Globus pallidus (tissue), 1 donor: ENCODE measurements around the gene TMEM121.

Source experiments
- DNase-seq: peaks from one replicate; pipeline ENCODE4 v3.0.0-alpha.2; 2015; ENCODE audit warnings: low spot score

Gene TMEM121

DNA sequence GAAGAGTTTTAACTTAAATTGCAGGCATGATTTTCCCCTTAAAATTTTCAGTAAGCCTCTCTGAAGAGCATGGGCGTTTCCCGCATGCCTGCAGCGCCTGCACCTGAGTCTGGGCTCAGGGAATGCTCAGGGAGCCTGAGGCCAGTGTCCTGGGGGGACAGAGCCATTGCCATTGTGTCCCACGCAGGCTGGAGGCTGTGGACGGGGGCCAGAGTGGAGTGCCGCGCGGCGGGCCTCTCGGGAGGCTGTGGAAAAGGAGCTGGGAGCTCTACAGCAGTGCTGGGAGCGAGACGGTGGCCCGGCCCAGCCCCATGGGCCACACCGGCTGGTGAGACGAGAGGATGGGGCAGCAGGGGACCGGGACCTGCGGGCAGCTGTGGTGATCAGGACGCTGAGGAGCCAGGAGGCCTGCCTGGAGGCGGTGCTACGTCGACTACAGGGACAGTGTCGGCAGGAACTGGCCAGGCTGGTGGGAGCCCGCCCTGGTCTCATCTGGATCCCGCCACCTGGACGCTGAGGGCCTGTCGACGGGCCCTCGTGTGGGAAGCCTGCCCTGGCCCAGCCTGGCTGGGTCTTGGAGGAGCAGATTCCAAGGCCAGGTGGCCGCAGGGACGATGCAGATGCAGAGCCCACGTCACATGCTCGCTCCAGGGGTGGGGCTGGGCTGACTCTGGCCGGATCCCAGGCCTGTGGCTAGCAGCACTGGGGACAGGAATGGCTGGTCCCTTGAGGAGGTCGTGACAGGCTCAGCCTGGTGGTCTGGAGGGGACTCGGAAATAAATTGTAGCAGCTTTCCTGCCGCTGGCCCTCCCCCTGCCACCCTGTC is 27.7 kb upstream of the TMEM121 start:
- peak; percentile 84 for DNase-seq

DNA sequence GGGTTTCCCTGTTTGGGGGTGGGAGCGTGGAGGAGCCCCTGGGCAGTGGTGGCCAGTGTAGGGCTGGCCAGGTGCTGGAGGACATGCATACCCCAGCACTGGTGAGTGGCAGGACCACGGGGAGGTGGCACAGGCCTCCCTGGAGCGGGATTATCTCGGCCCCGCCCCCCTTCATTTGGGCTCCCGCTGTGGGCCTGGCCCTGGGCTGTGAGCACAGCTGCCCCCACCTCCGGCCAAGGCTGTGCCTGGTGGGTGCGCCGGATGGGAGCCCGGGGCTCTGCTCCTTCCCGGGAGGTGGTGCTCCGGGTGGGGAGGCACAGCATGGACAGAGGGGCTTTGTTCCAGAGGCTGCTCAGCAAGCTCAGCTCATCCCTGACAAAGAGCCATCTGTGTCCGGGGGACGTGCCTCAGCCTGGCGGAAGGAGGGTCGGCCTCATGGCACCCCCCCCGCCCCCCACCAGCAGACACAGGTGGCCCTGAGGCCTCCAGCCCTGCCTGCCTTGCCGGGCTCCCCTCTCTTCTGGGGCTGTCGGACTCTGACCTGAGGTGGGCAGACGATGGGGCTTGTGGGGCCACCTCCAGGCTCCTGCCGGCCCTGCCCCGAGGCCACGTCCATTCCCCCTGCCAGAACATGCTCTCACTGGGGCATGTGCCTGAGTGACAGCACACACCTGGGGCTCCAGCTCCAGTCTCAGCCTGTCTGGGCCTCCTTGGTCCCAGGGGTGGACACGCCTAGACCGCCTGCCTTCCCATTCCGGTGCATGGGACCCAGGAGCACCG is 26.9 kb upstream of the TMEM121 start:
- DNase-seq = peak; percentile 99

DNA sequence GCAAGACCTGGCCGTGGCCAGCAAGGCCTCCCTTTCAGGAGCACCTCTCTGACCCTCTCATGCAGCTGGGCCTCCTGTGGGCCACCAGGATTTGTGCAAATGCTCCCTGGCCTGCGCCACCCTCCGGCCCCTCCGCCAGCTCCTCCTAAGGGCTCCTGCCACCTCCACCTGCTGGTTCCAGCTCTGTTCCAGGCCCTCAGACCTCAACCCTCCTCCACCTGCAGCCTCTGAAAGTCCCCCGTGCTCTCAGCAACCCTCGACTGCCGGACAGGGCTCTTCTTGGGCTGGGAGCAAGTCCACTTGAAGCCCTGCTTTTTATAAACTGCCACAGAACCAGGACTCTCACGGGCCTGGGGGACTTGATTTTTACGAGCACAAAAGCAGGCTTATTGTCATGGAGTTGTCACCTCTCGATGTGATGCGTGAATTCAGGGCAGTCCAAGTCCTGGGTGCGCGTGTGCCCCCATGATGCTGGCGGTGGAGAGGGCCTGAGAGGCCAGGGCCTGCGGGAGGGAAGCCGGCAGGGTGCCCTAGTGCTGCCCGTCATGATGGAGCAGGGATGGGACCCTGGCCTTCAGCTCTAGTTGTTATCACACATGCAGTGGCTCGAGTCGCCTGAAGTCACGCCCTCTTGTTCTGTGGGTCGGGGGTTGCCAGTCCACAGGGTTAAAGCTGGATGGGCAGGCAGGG is 26.2 kb upstream of the TMEM121 start:
- DNase-seq = peak; percentile 38

- DNase-seq = no peak
These were observed 25.7 kb upstream of the TMEM121 start for GRCh38 chr14:105500726-105501101.

DNA sequence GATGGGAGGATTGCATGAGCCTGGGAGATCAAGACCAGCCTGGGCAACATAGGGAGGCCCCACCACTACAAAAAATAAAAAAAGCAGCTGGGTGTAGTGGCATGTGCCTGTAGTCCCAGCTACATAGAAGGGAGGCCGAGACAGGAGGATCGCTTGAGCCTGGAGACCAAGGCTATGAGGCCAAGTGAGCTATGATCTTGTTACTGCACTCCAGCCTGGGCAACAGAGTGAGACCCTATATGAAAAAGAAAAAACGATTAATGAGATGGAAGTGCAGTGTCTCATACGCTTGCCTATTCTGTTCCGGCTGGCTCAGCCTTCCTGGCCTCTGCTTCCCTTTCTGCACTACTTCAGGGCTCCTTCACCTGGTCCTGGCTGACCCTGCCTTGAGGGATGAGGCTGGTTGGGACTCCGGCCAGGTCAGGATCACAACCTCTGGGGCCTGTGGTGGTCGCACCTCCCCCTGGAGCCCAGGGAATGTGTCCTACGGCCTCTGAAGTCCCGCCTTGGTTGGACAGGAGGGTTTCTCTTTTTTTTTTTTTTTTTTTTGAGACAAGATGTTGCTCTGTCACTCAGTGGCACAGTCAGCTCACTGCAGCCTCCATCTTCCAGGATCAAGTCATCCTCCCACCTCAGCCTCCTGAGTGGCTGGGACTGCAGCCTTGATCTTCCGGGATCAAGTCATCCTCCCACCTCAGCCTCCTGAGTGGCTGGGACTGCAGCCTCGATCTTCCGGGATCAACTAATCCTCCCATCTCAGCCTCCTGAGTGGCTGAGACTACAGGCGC is 24.7 kb upstream of the TMEM121 start:
- no peak for DNase-seq

GRCh38 chr14:105502446-105503295 is 23.7 kb upstream of the TMEM121 start:
- DNase-seq = no peak

- no peak for DNase-seq
These were observed 23.1 kb upstream of the TMEM121 start for GRCh38 chr14:105503296-105503640.

GRCh38 chr14:105503935-105504692 is 22.3 kb upstream of the TMEM121 start:
- DNase-seq = no peak

- DNase-seq = no peak
These were observed 21.3 kb upstream of the TMEM121 start for GRCh38 chr14:105505101-105505500.

GRCh38 chr14:105507247-105507646 is 19.1 kb upstream of the TMEM121 start:
- DNase-seq = no peak

GRCh38 chr14:105508069-105508468 is 18.3 kb upstream of the TMEM121 start:
- no peak for DNase-seq

DNA sequence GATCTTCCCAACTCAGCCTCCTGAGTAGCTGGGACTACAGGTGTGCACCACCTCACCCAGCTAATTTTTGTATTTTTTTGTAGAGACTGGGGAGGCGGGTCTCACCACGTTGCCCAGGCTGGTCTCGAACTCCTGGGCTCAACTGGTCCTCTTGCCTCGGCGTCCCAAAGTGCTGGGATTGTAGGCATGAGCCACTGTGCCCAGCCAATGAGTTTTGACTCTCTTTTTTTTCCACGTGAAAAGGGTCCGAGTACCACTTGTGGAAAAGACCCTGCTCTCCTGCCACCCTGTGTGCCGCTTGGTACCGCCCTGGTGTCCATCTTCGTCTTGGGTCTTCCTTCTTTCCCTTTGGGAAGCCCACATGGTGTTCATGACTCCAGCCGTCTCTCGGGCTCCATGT is 17.8 kb upstream of the TMEM121 start:
- DNase-seq = no peak

DNA sequence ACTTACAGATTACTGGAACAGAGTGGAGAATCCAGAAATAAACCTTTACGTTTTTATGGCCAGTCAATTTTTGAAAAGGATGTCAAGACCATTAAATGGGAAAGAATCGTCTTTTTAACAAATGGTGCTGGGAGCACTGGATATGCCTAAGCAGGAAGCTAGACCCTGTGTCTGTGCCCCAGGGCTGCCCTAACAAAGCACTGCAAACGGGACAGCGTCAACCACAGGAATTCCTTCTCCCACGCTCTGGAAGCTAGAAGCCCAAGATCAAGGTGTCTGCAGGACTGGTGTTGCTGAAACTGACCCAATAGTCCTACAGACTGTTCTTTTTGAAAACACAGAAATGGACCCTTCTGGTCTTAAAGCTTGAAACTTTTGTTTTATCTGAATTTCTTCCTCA is 9.3 kb upstream of the TMEM121 start:
- DNase-seq = no peak

DNA sequence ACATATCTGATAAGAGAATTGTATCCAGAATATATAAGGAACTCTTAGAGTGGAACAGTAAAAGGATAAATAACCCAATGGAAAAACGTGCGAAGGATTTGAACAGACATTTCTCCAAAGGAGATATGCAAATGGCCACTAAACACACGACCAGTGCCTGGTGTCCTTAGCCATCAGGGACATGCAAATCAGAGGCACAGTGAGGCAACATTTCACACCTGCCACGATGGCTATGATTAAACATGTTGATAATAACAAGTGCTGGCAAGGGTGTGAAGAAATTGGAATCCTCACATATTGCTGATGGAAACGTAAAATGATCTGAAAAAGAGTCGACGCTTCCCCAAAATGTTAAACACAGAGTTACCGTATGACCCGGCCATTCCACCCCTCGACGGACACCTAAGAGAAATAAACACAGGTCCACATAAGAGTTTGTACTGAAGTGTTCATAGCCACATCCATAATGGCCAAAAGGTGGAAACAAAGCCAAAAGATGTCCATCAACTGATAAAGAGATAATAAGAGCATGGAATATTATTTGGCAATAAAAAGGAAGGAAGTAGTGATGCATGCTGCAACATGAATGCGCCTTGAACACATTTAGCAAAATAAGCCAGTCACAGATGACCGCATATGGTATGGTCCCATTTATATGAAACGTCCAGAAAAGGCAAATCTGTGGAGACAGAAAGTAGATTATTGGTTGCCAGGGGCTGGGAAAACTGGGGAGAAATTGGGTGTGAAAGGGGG is 6.3 kb upstream of the TMEM121 start:
- no peak for DNase-seq

- no peak for DNase-seq
These were observed 1.1 kb upstream of the TMEM121 start for GRCh38 chr14:105525326-105525725.

GRCh38 chr14:105526776-105527380 is 495 bp downstream of the TMEM121 start:
- no peak for DNase-seq

- no peak for DNase-seq
These were observed 1.0 kb downstream of the TMEM121 start for GRCh38 chr14:105527381-105527825.

GRCh38 chr14:105527826-105528585 is 1.6 kb downstream of the TMEM121 start:
- peak; percentile 78 for DNase-seq
